ENCODE data around the gene MAFF. TPM values are rescaled to one million over a fixed set of nuclear protein-coding genes. Genes with fewer than 3 reads are reported as not detected.
A peak's percentile ranks its signal among the peaks of the same experiment; 100 is the strongest.

Gene MAFF
- total RNA-seq, 1 experiment from 2014 or later = 5.8 TPM

GRCh38 chr22:38180841-38181452 is 20.8 kb upstream of the MAFF start:
- peak overlapping the region; percentile 58 for H3K56ac ChIP-seq (ENCODE audit: insufficient read length, low read depth, low read length)
- H3K4ac ChIP-seq (ENCODE audit: low read depth, low read length) = peak overlapping the region; percentile 71
- peaks cover 8% of the 10 kb centered on the region for H3K23me2 ChIP-seq (ENCODE audit: insufficient read length, low read depth, low read length, poor library complexity, severe bottlenecking)
- H3K27ac ChIP-seq (ENCODE audit: insufficient read length, low read depth, low read length) = peak overlapping the region; percentile 88
- peaks cover 12% of the 10 kb centered on the region for H3K4me1 ChIP-seq (ENCODE audit: insufficient read depth, low read length)
- H3K9me3 Mint-ChIP-seq = no peaks in the 10 kb centered on the region
- H3K4me2 ChIP-seq (ENCODE audit: insufficient read depth, insufficient read length, low read length) = peak overlapping the region; percentile 85
- TF ChIP-seq, protein P1, sequence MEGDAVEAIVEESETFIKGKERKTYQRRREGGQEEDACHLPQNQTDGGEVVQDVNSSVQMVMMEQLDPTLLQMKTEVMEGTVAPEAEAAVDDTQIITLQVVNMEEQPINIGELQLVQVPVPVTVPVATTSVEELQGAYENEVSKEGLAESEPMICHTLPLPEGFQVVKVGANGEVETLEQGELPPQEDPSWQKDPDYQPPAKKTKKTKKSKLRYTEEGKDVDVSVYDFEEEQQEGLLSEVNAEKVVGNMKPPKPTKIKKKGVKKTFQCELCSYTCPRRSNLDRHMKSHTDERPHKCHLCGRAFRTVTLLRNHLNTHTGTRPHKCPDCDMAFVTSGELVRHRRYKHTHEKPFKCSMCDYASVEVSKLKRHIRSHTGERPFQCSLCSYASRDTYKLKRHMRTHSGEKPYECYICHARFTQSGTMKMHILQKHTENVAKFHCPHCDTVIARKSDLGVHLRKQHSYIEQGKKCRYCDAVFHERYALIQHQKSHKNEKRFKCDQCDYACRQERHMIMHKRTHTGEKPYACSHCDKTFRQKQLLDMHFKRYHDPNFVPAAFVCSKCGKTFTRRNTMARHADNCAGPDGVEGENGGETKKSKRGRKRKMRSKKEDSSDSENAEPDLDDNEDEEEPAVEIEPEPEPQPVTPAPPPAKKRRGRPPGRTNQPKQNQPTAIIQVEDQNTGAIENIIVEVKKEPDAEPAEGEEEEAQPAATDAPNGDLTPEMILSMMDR (conservative IDR thresholded peaks at IDR 0.05) = no peak
- no peak overlapping the region for H2BK20ac ChIP-seq (ENCODE audit: low read depth, low read length, poor library complexity, severe bottlenecking)
- H3T11ph ChIP-seq (ENCODE audit: low read length) = peak overlapping the region; percentile 69
- peaks cover 0 to 7% (median 0%) of the 10 kb centered on the region in 3 experiments; a peak in 3 of 7 replicates for H3K36me3 Mint-ChIP-seq (ENCODE audit: insufficient read depth in 1 of 3, low read depth in 3 of 3)
- DNase-seq = no peak
- peak overlapping the region; percentile 58 for H2BK12ac ChIP-seq (ENCODE audit: insufficient read length, low read depth, low read length)
- no CpG with 5 or more reads among the region's 14 CpGs for WGBS (ENCODE audit: extremely low coverage, insufficient read length, low lambda C conversion rate)
- no peaks in the 10 kb centered on the region for H3K27me3 ChIP-seq (ENCODE audit: insufficient read depth, low read length)
- H3K27ac Mint-ChIP-seq = peak overlapping the region; percentile 98 to 99 (median 99)
- H3K14ac ChIP-seq (ENCODE audit: insufficient read depth, low read length) = peak overlapping the region; percentile 91
- no peaks in the 10 kb centered on the region for H3K79me1 ChIP-seq (ENCODE audit: insufficient read depth, low read depth, low read length, poor library complexity, severe bottlenecking)
- H3K4me3 Mint-ChIP-seq = peak overlapping the region; percentile 86 to 91
- H3K9me3 ChIP-seq (ENCODE audit: control insufficient read depth, low read depth, low read length) = no peaks in the 10 kb centered on the region
- H2BK120ac ChIP-seq (ENCODE audit: low read depth, low read length, poor library complexity, severe bottlenecking) = peak overlapping the region; percentile 26
- H4K8ac ChIP-seq (replicated peaks; ENCODE audit: insufficient read length, low read depth, low read length) = peak overlapping the region; percentile 96
- no peaks in the 10 kb centered on the region for H4K20me1 ChIP-seq (ENCODE audit: control insufficient read depth, insufficient read depth, insufficient read length)
- H4K5ac ChIP-seq (ENCODE audit: insufficient read length, low read depth, low read length) = peak overlapping the region; percentile 98
- no peak overlapping the region for H2AFZ ChIP-seq (ENCODE audit: low read length)
- H3K18ac ChIP-seq (ENCODE audit: insufficient read length, low read depth, low read length) = peak overlapping the region; percentile 95
- no peak overlapping the region for H2BK15ac ChIP-seq (ENCODE audit: low read depth, low read length)
- peak overlapping the region; percentile 97 for H2BK5ac ChIP-seq (ENCODE audit: insufficient read length, low read length)
- peaks cover 33 to 44% of the 10 kb centered on the region in 2 experiments for H3K4me1 Mint-ChIP-seq
- H3K79me2 ChIP-seq (ENCODE audit: insufficient read depth, low read length) = no peaks in the 10 kb centered on the region
- H3K23ac ChIP-seq (ENCODE audit: insufficient read length, low read depth, low read length) = no peak overlapping the region
- H3K27me3 Mint-ChIP-seq (ENCODE audit: low read depth) = no peaks in the 10 kb centered on the region
- H3K9ac ChIP-seq (ENCODE audit: extremely low read depth, insufficient read length, low read length) = peak overlapping the region; percentile 87
- peak overlapping the region; percentile 77 for H2AK5ac ChIP-seq (ENCODE audit: insufficient read length, low read length)
- H4K91ac ChIP-seq (ENCODE audit: insufficient read length, low read depth, low read length) = peak overlapping the region; percentile 90
